Measurements from ENCODE around the gene KLF9. TPM values are rescaled to one million over a fixed set of nuclear protein-coding genes. Genes with fewer than 3 reads are reported as not detected.

The KLF9 gene
- total and polyA plus RNA-seq, 4 donors: 16.0 to 61.5 (median 42.3) TPM

DNA sequence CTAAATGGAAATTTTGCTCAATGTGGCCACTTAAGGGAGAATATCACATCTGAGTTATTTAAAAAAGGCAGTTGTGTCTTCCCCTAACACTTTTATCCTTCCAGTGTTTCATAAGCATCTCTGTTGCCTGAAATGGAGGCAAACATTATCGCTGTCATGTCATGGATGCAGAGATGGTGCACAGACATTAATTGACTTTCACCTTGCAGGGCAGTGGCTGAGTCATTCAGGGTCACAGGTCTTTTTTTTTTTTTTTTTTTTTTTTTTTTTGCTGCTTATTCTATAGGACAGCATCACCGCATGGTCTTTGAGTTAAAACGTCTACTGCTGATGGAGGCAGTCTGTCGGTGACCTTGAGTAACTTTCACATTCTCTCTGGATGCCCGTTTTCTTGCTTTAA lies 36.3 kb upstream of the KLF9 start:
- Histone ChIP-seq H3K27me3 (ENCODE audit: control insufficient read depth in 3 of 3, insufficient read depth in 3 of 3, low read length in 2 of 3) (no peaks in the 10 kb centered on the region), H3K4me1 (ENCODE audit: control insufficient read depth in 5 of 5, insufficient read depth in 5 of 5, low read length in 5 of 5) (no peaks in the 10 kb centered on the region)
- TF ChIP-seq, protein P1, sequence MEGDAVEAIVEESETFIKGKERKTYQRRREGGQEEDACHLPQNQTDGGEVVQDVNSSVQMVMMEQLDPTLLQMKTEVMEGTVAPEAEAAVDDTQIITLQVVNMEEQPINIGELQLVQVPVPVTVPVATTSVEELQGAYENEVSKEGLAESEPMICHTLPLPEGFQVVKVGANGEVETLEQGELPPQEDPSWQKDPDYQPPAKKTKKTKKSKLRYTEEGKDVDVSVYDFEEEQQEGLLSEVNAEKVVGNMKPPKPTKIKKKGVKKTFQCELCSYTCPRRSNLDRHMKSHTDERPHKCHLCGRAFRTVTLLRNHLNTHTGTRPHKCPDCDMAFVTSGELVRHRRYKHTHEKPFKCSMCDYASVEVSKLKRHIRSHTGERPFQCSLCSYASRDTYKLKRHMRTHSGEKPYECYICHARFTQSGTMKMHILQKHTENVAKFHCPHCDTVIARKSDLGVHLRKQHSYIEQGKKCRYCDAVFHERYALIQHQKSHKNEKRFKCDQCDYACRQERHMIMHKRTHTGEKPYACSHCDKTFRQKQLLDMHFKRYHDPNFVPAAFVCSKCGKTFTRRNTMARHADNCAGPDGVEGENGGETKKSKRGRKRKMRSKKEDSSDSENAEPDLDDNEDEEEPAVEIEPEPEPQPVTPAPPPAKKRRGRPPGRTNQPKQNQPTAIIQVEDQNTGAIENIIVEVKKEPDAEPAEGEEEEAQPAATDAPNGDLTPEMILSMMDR (IDR thresholded peaks at IDR 0.05; ENCODE audit: control extremely low read depth, extremely low read depth): no peak

DNA sequence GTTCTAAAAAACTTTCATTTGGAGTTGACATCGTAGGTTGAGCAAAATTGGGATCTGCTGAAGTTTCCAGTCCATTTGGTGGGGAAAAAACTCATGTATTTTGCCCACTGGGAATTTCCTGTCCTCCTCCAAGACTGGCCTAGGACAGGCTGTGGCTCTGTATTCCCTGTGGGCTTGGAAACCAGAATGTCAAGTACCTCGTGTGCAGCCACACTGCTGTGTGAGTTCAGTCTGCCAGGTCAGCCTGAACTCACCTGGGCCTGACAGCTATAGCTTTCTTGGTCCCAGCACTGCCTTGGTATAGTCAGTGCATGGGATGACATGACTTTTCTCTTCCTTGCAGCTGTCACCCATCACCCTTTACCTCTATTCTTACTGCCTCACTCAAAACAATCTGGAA lies 35.0 kb upstream of the KLF9 start:
- WGBS, 2 donors: 87 to 94% methylated on average over 2 of the region's 2 CpGs
- DNase-seq (no peak), ATAC-seq (ENCODE audit: insufficient read depth, low FRiP score) (no peak)
- no peak overlapping the region for H3K27ac ChIP-seq (ENCODE audit: low read depth in 1 of 2, low read length in 1 of 2)
- no peaks in the 10 kb centered on the region for H3K27me3 ChIP-seq (ENCODE audit: control insufficient read depth in 3 of 3, insufficient read depth in 3 of 3, low read length in 2 of 3)
- no peaks in the 10 kb centered on the region for H3K4me1 ChIP-seq (ENCODE audit: control insufficient read depth in 5 of 5, insufficient read depth in 5 of 5, low read length in 5 of 5)
- TF ChIP-seq, protein P1 (IDR thresholded peaks at IDR 0.05; ENCODE audit: control extremely low read depth, extremely low read depth): no peak
- H3K4me3 ChIP-seq: no peak overlapping the region
- no peak overlapping the region for H3K9ac ChIP-seq (ENCODE audit: insufficient read depth in 1 of 2, low read length in 2 of 2)
- no peaks in the 10 kb centered on the region for H3K36me3 ChIP-seq (ENCODE audit: control insufficient read depth in 4 of 4, insufficient read depth in 4 of 4, low read length in 4 of 4)
- H3K9me3 ChIP-seq (ENCODE audit: control insufficient read depth in 4 of 4, insufficient read depth in 3 of 4, low read length in 3 of 4): peaks cover 0 to 2% (median 0%) of the 10 kb centered on the region in 4 donors

More for the DNA sequence above, 36.3 kb upstream of the KLF9 start:
- Histone ChIP-seq H3K4me3 (no peak overlapping the region), H3K36me3 (ENCODE audit: control insufficient read depth in 4 of 4, insufficient read depth in 4 of 4, low read length in 4 of 4) (no peaks in the 10 kb centered on the region), H3K27ac (ENCODE audit: low read depth in 1 of 2, low read length in 1 of 2) (no peak overlapping the region), H3K9ac (ENCODE audit: insufficient read depth in 1 of 2, low read length in 2 of 2) (no peak overlapping the region), H3K9me3 (ENCODE audit: control insufficient read depth in 4 of 4, insufficient read depth in 3 of 4, low read length in 3 of 4) (peaks cover 0 to 2% (median 0%) of the 10 kb centered on the region in 4 donors)
- ATAC-seq (ENCODE audit: insufficient read depth, low FRiP score) (no peak), DNase-seq (no peak)
- WGBS, 2 donors: 91% methylated on average over 5 of the region's 5 CpGs

DNA sequence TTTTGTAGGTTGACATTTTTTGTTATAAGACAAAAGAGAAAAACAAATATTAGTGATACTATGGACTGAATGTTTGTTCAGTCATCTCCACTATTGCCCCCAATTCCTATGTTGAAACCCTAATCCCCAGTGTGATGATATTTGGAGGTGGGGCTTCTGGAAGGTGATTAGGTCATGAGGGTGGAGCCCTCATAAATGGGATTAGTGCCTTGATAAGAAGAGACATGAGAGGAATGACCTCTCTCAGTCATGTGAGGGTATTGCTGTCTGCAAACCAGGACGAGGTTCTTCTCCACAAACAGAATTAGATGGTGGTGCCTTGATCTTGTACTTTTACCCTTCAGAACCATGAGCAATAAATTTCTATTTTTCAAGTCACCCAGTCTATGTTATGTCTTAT lies 34.5 kb upstream of the KLF9 start:
- Histone ChIP-seq H3K9ac (ENCODE audit: insufficient read depth in 1 of 2, low read length in 2 of 2) (no peak overlapping the region), H3K27me3 (ENCODE audit: control insufficient read depth in 3 of 3, insufficient read depth in 3 of 3, low read length in 2 of 3) (no peaks in the 10 kb centered on the region), H3K4me3 (no peak overlapping the region), H3K27ac (ENCODE audit: low read depth in 1 of 2, low read length in 1 of 2) (no peak overlapping the region), H3K36me3 (ENCODE audit: control insufficient read depth in 4 of 4, insufficient read depth in 4 of 4, low read length in 4 of 4) (no peaks in the 10 kb centered on the region), H3K9me3 (ENCODE audit: control insufficient read depth in 4 of 4, insufficient read depth in 3 of 4, low read length in 3 of 4) (peaks cover 0 to 2% (median 0%) of the 10 kb centered on the region in 4 donors), H3K4me1 (ENCODE audit: control insufficient read depth in 5 of 5, insufficient read depth in 5 of 5, low read length in 5 of 5) (no peaks in the 10 kb centered on the region)
- WGBS, 2 donors: 87 to 91% methylated on average over 1 of the region's 1 CpG
- TF ChIP-seq, protein P1 (IDR thresholded peaks at IDR 0.05; ENCODE audit: control extremely low read depth, extremely low read depth): no peak
- DNase-seq (no peak), ATAC-seq (ENCODE audit: insufficient read depth, low FRiP score) (no peak)

DNA sequence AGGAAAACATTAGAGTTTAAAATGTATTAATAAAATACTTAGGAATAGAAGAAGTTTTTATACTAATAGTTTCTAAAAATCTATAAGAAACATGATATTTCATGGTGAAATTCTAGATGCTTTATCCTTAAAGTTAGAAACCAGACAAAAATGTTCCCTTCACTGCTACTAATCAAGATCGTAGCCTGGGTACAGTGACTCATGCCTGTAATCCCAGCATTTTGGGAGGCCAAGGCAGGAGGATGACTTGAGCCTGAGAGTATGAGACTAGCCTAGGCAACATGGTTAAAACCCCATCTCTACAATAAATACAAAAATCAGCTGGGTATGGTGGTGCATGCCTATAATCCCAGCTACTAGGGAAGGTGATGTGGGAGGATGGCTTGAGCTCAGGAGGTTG lies 30.4 kb upstream of the KLF9 start:
- Histone ChIP-seq H3K27me3 (ENCODE audit: control insufficient read depth in 3 of 3, insufficient read depth in 3 of 3, low read length in 2 of 3) (no peaks in the 10 kb centered on the region), H3K4me3 (no peak overlapping the region), H3K4me1 (ENCODE audit: control insufficient read depth in 5 of 5, insufficient read depth in 5 of 5, low read length in 5 of 5) (no peaks in the 10 kb centered on the region), H3K9ac (ENCODE audit: insufficient read depth in 1 of 2, low read length in 2 of 2) (no peak overlapping the region), H3K9me3 (ENCODE audit: control insufficient read depth in 4 of 4, insufficient read depth in 3 of 4, low read length in 3 of 4) (peaks cover 0 to 2% (median 0%) of the 10 kb centered on the region in 4 donors), H3K36me3 (ENCODE audit: control insufficient read depth in 4 of 4, insufficient read depth in 4 of 4, low read length in 4 of 4) (no peaks in the 10 kb centered on the region), H3K27ac (ENCODE audit: low read depth in 1 of 2, low read length in 1 of 2) (no peak overlapping the region)
- DNase-seq (no peak), ATAC-seq (ENCODE audit: insufficient read depth, low FRiP score) (no peak)
- TF ChIP-seq, protein P1 (IDR thresholded peaks at IDR 0.05; ENCODE audit: control extremely low read depth, extremely low read depth): no peak
- 88 to 96% methylated on average over 1 of the region's 1 CpG for WGBS, 2 donors
